Measurements from ENCODE around the gene EFHC1.
"Not testable (repeated sequence)": the region's sequence is repeated elsewhere in the genome, so short reads cannot be mapped to it uniquely, and the experiment has no call there.

Gene EFHC1

DNA sequence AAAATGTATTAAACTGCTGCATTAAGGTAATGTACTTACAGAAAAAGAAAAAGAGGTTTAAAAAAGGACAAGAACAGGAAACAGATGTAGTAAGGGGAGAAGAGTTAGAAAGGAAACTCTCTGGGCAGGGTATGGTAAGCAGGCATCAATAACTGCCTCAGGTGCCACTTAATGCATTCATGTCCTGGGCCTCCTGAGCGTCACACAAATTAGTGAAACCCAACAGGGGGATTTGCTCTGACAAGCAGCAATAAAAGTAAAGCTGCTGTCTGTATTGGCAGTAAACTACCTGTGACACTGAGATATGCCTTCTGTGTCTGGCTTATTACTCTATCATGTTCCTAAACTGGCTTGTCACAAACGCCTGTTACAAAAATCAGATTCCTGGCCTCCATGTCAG, 1.5 kb upstream of the EFHC1 start:
- in situ Hi-C loops (cut with HindIII; ENCODE audit: low pct_ligation_motif_present, low pct_unique_long_range_greater_than_20kb, low sequenced_read_pairs), result loop anchor here (25.0 kb wide), 1 partner anchor 244 kb away; the partner anchor contains the start of gene TMEM14A
- DNase-seq, result no peak

DNA sequence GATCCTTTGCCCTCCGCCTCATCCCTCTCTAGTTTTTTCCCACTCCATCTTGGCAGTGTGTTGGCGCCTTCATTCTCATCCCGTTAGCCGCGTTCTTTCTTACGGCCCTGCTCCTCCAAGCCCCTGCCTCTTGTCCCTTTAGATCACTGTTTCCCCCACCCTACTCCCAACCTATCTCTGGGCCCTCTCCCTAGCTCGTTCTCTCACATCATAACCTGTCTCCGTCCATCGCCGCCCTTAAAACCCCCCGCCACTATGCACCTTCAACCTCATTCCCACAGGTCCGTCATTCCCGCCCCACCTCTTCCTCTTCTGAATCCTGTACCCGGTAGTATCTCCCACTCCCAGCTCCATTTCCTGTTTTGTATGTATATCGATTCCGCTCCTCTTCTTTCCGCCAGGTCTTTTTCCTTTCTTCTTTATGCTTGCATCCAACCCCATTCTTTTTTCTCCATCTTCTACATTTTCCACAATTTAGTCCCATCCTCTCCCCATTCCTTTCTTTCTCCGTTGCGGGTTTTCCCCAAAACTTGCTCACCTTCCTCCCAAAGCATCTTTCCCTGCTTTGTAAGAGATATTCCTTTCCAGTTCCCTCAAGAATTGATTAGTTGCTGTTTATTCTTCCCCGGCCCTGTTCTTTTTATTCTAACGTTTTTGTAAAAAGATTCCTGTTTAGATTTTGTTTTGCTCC, 671 bp downstream of the EFHC1 start:
- peak; percentile 70 for DNase-seq
- in situ Hi-C loops (cut with HindIII; ENCODE audit: low pct_ligation_motif_present, low pct_unique_long_range_greater_than_20kb, low sequenced_read_pairs), result loop anchor here (25.0 kb wide), 1 partner anchor 241 kb away; the partner anchor contains the start of gene TMEM14A

DNA sequence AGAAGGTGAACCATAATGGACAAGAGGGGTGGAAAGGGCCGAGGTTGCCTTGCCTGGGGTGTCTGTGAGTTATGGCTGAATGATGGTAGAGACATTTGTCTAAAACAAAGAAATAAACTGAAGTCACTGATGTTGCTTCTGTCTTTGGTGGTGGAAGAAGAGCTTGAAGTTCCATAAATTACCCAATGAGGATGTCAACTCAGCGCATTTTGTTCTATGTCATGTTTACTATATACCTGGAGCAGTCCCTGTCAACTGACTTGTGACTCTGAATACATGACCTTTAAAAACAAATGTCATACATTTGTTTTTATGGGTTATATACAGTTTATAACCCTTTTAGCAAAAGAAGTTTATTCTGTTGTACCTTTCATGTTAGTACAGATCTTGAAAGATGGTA, 2.0 kb downstream of the EFHC1 start:
- no peak for DNase-seq
- in situ Hi-C loops (cut with HindIII; ENCODE audit: low pct_ligation_motif_present, low pct_unique_long_range_greater_than_20kb, low sequenced_read_pairs), result loop anchor here (25.0 kb wide), 1 partner anchor 240 kb away; the partner anchor contains the start of gene TMEM14A

- DNase-seq, result no peak
- in situ Hi-C loops (cut with HindIII; ENCODE audit: low pct_ligation_motif_present, low pct_unique_long_range_greater_than_20kb, low sequenced_read_pairs), result loop anchor here (25.0 kb wide), 1 partner anchor 239 kb away; the partner anchor contains the start of gene TMEM14A
Observed at GRCh38 chr6:52423448-52423847, 3.3 kb downstream of the EFHC1 start.

GRCh38 chr6:52423971-52424381, 3.8 kb downstream of the EFHC1 start:
- DNase-seq, result peak; percentile 87
- in situ Hi-C loops (cut with HindIII; ENCODE audit: low pct_ligation_motif_present, low pct_unique_long_range_greater_than_20kb, low sequenced_read_pairs), result loop anchor here (25.0 kb wide), 1 partner anchor 238 kb away; the partner anchor contains the start of gene TMEM14A

- in situ Hi-C loops (cut with HindIII; ENCODE audit: low pct_ligation_motif_present, low pct_unique_long_range_greater_than_20kb, low sequenced_read_pairs), result loop anchor here (25.0 kb wide), 1 partner anchor 238 kb away; the partner anchor contains the start of gene TMEM14A
- DNase-seq, result no peak
Observed at GRCh38 chr6:52424513-52424912, 4.4 kb downstream of the EFHC1 start.

- no peak for DNase-seq
- in situ Hi-C loops (cut with HindIII; ENCODE audit: low pct_ligation_motif_present, low pct_unique_long_range_greater_than_20kb, low sequenced_read_pairs), result no loop called here
Observed at GRCh38 chr6:52426667-52427066, 6.5 kb downstream of the EFHC1 start.

DNA sequence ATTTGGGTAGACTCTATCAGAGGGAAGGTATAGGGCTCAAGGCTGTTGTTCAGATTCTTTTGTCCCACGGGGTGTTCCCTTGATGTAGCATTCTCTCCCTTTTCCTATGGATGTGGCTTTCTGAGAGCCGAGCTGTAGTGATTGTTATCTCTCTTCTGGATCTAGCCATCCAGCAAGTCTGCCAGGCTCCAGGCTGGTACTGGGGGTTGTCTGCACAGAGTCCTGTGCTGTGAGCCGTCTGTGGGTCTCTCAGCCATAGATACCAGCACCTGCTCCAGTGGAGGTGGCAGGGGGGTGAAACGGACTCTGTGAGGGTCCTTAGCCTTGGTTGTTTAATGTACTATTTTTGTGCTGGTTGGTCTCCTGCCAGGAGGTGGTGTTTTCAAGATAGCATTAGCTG, 13.2 kb downstream of the EFHC1 start:
- in situ Hi-C loops (cut with HindIII; ENCODE audit: low pct_ligation_motif_present, low pct_unique_long_range_greater_than_20kb, low sequenced_read_pairs); DNase-seq: not testable (repeated sequence)

- no peak for DNase-seq
- in situ Hi-C loops (cut with HindIII; ENCODE audit: low pct_ligation_motif_present, low pct_unique_long_range_greater_than_20kb, low sequenced_read_pairs), result no loop called here
Observed at GRCh38 chr6:52435345-52435744, 15.2 kb downstream of the EFHC1 start.

DNA sequence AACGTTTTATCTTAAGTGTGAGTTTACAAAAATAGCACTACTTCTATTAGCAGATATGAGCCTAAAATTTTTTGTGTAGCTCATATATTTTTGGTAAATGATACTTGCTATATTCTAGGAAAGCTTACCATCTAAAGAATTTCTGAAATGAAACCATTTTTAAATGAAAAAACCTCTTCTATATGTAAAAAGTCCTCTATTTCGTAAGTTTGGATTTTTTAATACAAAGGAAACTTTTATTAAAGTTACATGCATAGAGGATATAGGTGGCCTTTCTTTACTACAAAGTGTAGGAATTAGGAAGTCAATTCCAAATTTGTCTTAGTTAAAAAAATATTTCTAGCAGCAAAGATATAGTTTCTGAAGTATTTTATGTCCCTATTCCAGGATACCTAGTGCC, 18.8 kb downstream of the EFHC1 start:
- DNase-seq, result no peak

DNA sequence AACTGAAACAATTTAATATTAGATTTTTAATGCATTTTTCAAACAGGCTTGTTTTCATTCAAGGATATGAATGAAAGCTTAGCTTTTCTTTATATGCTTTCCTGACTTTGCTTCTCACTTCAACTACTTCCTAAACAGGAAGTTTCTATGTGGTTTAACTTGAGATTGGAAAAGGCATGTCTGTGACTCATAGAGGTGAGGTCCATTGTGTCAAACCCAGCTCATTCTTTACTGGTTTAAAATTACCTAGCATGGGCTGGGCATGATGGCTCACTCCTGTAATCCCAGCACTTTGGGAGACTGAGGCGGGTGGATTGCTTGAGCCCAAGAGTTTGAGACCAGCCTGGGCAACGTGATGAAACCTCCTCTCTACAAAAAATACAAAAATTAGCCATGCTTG, 34.4 kb downstream of the EFHC1 start:
- in situ Hi-C loops (cut with HindIII; ENCODE audit: low pct_ligation_motif_present, low pct_unique_long_range_greater_than_20kb, low sequenced_read_pairs), result no loop called here
- DNase-seq, result peak; percentile 50

More for the DNA sequence above, 18.8 kb downstream of the EFHC1 start:
- in situ Hi-C loops (cut with HindIII; ENCODE audit: low pct_ligation_motif_present, low pct_unique_long_range_greater_than_20kb, low sequenced_read_pairs), result no loop called here

DNA sequence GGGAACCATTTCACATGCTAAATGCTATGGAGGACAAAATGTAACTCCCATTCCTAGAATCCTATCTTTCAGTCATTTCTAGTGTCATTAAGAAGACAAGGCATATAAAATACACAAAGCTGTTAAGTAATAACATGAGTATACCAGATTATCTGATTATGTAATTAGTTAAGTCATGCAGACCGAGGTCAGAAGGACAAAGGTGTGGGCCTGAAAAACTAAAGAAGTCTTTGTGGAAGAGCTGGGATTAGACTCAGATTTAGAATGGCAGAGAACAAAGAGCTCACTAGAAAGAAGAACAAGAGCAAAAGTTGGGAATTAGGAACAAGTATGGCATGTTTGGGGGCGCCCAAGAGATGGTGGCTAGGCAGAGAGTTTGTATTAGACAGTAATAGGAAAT, 37.0 kb downstream of the EFHC1 start:
- DNase-seq, result no peak
- in situ Hi-C loops (cut with HindIII; ENCODE audit: low pct_ligation_motif_present, low pct_unique_long_range_greater_than_20kb, low sequenced_read_pairs), result no loop called here

DNA sequence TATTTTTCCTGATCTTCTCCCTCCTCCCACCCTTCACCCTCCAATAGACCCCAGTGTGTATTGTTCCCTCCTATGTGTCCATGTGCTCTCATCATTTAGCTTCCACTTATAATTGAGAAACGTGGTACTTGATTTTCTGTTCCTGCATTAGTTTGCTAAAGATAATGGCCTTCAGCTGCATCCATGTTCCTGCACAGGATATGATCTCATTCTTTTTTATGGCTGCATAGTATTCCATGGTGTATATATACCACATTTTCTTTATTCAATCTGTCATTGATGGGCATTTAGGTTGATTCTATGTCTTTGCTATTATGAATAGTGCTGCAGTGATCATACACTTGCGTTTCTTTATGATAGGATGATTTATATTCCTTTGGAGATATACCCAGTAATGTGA, 41.1 kb downstream of the EFHC1 start:
- DNase-seq; in situ Hi-C loops (cut with HindIII; ENCODE audit: low pct_ligation_motif_present, low pct_unique_long_range_greater_than_20kb, low sequenced_read_pairs): not testable (repeated sequence)

DNA sequence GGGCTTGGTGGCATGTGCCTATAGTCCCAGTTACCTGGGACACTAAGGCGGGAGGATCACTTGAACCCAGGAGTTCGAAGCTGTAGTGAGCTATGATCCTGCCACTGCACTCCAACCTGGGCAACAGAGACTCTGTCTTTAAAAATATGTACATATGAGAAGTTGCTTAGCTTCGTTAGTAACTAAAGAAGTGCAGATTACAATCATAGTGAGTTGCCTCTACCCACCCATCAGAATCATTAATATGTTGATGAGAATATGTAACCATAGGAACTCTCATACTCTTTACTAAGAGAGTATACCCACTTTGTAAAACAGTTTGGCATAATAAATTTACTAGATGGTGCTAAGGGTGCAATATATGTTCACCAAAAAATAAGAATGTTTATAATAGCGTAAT, 54.0 kb downstream of the EFHC1 start:
- in situ Hi-C loops (cut with HindIII; ENCODE audit: low pct_ligation_motif_present, low pct_unique_long_range_greater_than_20kb, low sequenced_read_pairs), result no loop called here
- no peak for DNase-seq

DNA sequence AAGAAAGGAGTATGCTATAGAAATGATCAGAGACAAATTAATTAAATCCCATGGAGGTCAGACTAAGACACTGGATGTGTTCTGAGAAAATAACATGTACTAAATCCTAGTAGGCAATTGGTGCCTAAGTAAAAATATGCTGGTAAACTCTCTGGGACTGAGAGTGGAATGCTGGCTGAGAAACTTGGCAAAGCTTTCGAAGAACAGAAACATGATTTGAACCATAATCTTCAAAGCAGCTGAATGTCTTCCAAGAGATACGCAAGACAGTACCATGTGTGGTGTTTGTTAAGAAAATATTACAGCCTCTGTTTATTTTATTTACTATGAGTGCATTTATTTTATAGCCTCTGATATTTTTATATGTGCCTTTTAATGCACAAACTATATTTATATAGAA, 55.2 kb downstream of the EFHC1 start:
- no peak for DNase-seq

DNA sequence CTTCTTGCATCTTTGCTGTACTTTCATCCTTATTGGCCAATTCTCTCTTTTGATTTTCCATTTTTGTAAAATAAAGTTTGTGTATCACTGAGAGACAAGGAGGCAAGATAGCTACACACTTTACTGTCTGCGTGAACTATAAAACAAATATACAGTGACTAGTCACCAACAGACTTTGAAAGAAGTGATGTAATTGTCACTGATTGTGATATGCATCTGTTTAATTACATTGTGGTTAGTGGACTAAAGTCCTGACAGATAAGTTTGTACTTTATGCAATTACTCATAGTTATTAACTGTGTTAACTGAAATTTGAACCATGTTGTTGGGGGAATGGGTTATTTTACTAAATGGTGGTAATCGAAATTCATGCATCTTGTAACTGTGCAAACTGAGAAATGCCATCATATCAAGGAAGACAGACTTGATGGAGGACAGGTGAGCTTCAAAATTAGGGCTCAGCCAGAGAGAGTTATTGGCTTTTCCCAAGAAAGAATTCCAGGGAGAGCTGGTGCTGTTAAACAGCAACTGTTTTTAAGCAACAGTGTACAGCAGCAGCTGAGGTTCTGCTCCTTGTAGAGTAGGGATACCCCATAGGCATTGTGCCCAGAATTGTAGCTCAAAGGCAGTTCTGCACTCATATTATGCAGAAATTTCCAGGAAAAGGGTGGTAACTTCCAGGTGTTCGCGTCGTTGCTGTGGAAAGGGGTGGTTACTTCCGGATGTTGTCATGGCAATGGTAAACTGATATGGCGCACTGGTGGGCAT, 62.9 kb downstream of the EFHC1 start:
- in situ Hi-C loops (cut with HindIII; ENCODE audit: low pct_ligation_motif_present, low pct_unique_long_range_greater_than_20kb, low sequenced_read_pairs), result no loop called here
- no peak for DNase-seq

More for the DNA sequence above, 55.2 kb downstream of the EFHC1 start:
- in situ Hi-C loops (cut with HindIII; ENCODE audit: low pct_ligation_motif_present, low pct_unique_long_range_greater_than_20kb, low sequenced_read_pairs), result no loop called here

GRCh38 chr6:52483671-52484003, 63.5 kb downstream of the EFHC1 start:
- DNase-seq, result no peak
- in situ Hi-C loops (cut with HindIII; ENCODE audit: low pct_ligation_motif_present, low pct_unique_long_range_greater_than_20kb, low sequenced_read_pairs), result no loop called here

DNA sequence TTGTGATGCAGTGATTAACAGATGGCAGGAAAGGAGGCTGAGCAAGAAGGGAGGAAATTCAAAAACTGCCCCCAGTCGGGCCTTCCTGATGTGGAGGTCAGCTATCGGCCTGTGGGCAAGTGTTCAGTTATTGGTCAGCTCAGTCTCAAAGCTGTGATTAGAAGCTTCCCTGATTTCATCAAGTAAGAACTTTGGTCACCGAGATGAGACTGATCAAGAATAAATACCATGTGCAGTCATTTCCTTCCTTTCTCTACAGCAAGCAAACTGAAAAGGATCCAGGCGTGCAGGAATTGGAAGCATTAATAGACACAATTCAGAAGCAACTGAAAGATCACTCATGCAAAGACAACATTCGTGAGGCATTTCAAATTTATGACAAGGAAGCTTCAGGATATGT, 69.7 kb downstream of the EFHC1 start:
- DNase-seq, result no peak
- in situ Hi-C loops (cut with HindIII; ENCODE audit: low pct_ligation_motif_present, low pct_unique_long_range_greater_than_20kb, low sequenced_read_pairs), result no loop called here

DNA sequence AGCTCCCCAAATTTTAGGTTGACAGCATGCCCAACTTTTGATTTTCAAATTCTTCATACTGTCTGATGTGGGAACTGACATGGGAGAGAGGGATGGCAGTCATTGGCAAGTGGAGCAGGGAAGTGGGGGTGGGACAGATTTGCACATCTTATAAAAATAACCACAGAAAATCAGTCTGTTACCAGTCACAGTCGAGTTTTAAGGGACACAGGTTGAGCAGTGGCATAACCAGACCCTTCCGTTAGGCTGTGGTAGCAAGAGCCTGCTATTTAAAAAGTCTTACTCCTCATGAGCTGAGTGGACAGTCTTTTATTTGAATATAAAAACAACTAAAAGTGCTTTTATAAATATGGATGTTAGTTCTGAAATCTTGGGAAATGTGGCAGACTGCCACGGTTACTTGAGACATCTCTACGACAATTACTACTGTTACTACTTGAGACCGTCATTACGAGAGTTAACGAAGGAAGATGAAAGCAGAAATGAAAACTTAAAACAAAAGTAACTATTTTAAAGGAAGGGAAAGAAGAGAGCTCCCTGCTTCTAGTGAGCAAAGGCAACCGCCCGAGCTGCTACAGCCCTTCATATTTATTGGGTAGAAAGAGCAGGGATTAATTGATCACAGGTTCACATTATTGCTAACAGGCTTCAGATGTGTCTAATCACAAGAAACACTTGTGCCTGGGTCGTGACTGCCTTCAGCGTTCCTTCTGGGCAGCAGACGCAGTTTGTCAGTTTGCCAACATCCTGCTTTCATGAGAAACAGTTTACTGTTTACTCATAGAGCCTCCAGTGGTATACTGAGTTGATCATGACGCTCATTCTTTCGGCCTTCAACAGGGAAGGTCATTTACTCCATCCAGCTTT, 71.3 kb downstream of the EFHC1 start:
- in situ Hi-C loops (cut with HindIII; ENCODE audit: low pct_ligation_motif_present, low pct_unique_long_range_greater_than_20kb, low sequenced_read_pairs), result no loop called here
- no peak for DNase-seq
